Colonic mucosa (tissue), 4 donors: ENCODE measurements around the gene WDR45. TPM values are rescaled to one million over a fixed set of nuclear protein-coding genes. Genes with fewer than 3 reads are reported as not detected.

ENCODE experiments used
- DNase-seq: peaks from one replicate; pipeline ENCODE4 v3.0.0-alpha.2; 2020
- H3K27ac ChIP-seq: fragments of 200-600 bp; one replicate; pipeline ENCODE4 v1.8.0; 2021
- H3K27me3 ChIP-seq: fragments of 200-600 bp; one replicate; pipeline ENCODE4 v1.8.0; 2021
- H3K36me3 ChIP-seq: fragments of 200-600 bp; one replicate; pipeline ENCODE4 v1.8.0; 2021
- H3K4me1 ChIP-seq: fragments of 200-600 bp; one replicate; pipeline ENCODE4 v1.8.0; 2021; ENCODE audit warnings: mild to moderate bottlenecking
- H3K4me3 ChIP-seq: fragments of 200-600 bp; one replicate; pipeline ENCODE4 v1.8.0; 2021
- H3K9ac ChIP-seq, 2 donors: one replicate each; pipeline ENCODE4 v1.7.0; 2013; ENCODE audit warnings: control low read depth in 2 of 2, low read depth in 2 of 2, low read length in 2 of 2
- H3K9me3 ChIP-seq: fragments of 200-600 bp; one replicate; pipeline ENCODE4 v1.8.0; 2021
- intact Hi-C: fragments of 100-400 bp; cut with DNase I; formaldehyde crosslinking; loops from one replicate; pipeline ENCODE4 v1.14.1; 2022
- total RNA-seq, 2 donors: library from RNA; stranded (reverse); fragmentation: NEBNext Ultra II Directional in 1 of 2; extraction: Animal tissue kit (Norgen Biotek cat#: 25700) in 1 of 2; gene quantifications; one replicate each; pipeline ENCODE4 v1.2.1, GENCODE V29; 2021
- TF ChIP-seq, protein P1 (sequence below): fragments of 200-600 bp; IDR thresholded peaks from one replicate; pipeline ENCODE4 v1.8.0; 2022; ENCODE audit warnings: antibody characterized with exemption, mild to moderate bottlenecking
- donor health status: healthy.
- donor health status: DM: no; HTN: no; CAD: no.
- donor health status: DM: no; HTN: no; CAD: no.

Gene WDR45
- total RNA-seq, 2 donors from 2014 or later = 40.6 to 46.9 TPM

DNA sequence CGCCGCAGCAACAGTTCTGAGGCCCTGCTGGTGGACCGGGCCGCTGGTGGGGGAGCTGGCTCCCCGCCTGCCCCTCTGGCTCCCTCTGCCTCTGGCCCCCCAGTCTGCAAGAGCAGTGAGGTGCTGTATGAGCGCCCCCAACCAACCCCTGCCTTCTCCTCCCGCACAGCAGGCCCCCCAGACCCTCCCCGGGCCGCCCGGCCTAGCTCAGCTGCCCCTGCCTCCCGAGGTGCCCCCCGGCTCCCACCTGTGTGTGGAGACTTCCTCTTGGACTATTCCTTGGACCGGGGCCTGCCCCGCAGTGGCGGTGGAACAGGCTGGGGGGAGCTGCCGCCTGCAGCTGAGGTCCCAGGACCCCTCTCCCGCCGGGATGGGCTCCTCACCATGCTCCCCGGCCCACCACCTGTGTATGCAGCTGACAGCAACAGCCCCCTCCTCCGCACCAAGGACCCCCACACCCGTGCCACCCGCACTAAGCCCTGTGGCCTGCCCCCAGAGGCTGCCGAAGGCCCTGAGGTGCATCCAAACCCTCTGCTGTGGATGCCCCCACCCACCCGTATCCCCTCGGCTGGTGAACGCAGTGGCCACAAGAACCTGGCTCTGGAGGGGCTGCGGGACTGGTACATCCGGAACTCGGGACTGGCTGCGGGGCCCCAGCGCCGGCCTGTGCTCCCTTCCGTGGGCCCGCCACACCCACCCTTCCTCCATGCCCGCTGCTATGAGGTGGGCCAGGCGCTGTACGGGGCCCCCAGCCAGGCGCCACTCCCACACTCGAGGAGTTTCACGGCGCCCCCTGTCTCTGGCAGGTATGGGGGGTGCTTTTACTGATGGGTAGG is 12.2 kb downstream of the WDR45 start:
- no peak overlapping the region for H3K9ac ChIP-seq
- no peak overlapping the region for H3K27ac ChIP-seq
- no peaks in the 10 kb centered on the region for H3K36me3 ChIP-seq
- TF ChIP-seq, protein P1, sequence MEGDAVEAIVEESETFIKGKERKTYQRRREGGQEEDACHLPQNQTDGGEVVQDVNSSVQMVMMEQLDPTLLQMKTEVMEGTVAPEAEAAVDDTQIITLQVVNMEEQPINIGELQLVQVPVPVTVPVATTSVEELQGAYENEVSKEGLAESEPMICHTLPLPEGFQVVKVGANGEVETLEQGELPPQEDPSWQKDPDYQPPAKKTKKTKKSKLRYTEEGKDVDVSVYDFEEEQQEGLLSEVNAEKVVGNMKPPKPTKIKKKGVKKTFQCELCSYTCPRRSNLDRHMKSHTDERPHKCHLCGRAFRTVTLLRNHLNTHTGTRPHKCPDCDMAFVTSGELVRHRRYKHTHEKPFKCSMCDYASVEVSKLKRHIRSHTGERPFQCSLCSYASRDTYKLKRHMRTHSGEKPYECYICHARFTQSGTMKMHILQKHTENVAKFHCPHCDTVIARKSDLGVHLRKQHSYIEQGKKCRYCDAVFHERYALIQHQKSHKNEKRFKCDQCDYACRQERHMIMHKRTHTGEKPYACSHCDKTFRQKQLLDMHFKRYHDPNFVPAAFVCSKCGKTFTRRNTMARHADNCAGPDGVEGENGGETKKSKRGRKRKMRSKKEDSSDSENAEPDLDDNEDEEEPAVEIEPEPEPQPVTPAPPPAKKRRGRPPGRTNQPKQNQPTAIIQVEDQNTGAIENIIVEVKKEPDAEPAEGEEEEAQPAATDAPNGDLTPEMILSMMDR = no peak
- no peak overlapping the region for H3K4me3 ChIP-seq
- no peak for DNase-seq
- intact Hi-C loops = no loop called here
- H3K9me3 ChIP-seq = no peaks in the 10 kb centered on the region
- no peaks in the 10 kb centered on the region for H3K4me1 ChIP-seq
- H3K27me3 ChIP-seq = no peaks in the 10 kb centered on the region

DNA sequence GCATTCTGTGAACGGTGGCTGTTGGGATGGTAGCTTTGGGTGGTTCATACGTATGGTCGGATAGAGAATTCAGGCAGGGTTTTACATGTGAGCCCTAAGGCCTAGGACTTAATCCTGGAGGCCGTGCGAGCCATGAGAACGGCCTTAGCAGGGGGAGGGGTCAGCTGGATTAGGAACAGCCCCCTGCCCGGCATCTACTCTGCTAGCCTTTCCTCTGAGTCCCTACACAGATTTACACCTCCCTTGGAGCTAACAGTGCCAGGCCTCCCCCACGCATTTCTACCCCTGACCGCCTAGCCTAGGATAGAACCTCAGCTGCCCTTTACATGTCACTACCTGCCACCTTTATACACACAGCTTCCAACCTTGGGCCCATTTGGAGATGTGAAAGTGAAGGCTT is 13.0 kb downstream of the WDR45 start:
- Histone ChIP-seq H3K4me3 (no peak overlapping the region), H3K36me3 (no peaks in the 10 kb centered on the region), H3K9ac (no peak overlapping the region), H3K9me3 (no peaks in the 10 kb centered on the region), H3K27me3 (no peaks in the 10 kb centered on the region), H3K27ac (no peak overlapping the region), H3K4me1 (no peaks in the 10 kb centered on the region)
- TF ChIP-seq, protein P1 = no peak
- intact Hi-C loops = no loop called here
- DNase-seq = no peak

DNA sequence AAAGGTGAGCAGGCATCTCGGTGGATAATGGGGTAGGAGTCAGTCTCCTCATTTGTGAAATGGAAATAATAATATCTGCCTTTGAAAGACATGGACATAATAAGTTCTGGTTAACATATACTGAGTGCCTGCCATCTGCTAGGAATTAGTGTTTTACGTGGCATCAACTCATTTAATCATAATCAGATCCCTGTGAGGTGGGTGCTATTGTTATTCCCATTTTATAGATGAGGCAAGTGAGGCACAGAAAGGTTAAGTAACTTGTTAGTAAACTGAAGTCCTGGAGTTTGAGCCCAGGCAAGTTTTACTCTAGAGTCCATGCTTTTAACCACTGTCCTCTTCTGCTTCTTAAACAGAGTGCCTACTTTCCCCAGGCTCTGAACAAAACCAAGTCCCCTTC is 13.4 kb downstream of the WDR45 start:
- no peak overlapping the region for H3K4me3 ChIP-seq
- H3K36me3 ChIP-seq = no peaks in the 10 kb centered on the region
- DNase-seq = no peak
- no peak overlapping the region for H3K9ac ChIP-seq
- no peaks in the 10 kb centered on the region for H3K9me3 ChIP-seq
- TF ChIP-seq, protein P1 = no peak
- intact Hi-C loops = no loop called here
- no peaks in the 10 kb centered on the region for H3K4me1 ChIP-seq
- no peaks in the 10 kb centered on the region for H3K27me3 ChIP-seq
- no peak overlapping the region for H3K27ac ChIP-seq

DNA sequence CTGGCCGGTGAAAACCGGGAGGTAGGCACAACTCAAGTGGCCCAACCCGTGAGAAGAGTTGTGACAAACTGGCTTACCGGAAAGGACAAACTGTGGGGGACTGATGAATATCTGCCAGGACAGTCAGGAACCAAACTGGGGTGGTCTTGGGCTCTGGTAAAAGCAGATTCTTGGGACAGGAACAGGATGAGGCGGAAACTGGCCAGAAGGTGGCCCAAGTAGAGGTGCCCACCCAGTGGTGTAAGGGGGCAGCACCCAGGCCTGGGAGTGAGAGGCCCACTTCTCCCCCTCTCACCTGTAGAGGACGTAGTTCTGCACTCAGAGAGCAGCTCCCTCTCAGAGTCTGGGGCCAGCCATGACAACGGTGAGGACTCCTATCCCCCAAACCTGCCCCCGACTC is 15.0 kb downstream of the WDR45 start:
- Histone ChIP-seq H3K36me3 (no peaks in the 10 kb centered on the region), H3K27ac (no peak overlapping the region), H3K27me3 (no peaks in the 10 kb centered on the region), H3K9ac (no peak overlapping the region), H3K9me3 (no peaks in the 10 kb centered on the region), H3K4me3 (no peak overlapping the region), H3K4me1 (no peaks in the 10 kb centered on the region)
- intact Hi-C loops = no loop called here
- DNase-seq = no peak
- TF ChIP-seq, protein P1 = no peak

DNA sequence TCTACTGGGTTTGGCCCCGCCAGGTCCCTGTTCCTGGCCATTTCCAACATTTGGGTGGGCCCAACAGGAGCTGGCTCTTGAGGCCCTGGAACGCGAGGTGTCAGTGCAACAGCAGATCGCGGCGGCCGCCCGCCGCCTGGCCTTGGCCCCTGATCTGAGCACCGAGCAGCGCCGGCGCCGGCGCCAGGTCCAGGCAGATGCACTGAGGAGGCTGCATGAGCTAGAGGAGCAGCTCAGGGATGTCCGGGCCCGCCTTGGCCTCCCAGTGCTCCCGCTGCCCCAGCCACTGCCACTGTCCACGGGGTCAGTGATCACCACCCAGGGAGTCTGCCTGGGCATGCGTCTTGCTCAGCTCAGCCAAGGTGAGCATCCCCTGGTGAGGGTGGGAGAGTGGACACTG is 15.4 kb downstream of the WDR45 start:
- no peaks in the 10 kb centered on the region for H3K27me3 ChIP-seq
- intact Hi-C loops = no loop called here

More for the DNA sequence above, 15.4 kb downstream of the WDR45 start:
- no peaks in the 10 kb centered on the region for H3K4me1 ChIP-seq
- no peaks in the 10 kb centered on the region for H3K9me3 ChIP-seq
- no peaks in the 10 kb centered on the region for H3K36me3 ChIP-seq
- no peak for DNase-seq
- TF ChIP-seq, protein P1 = no peak
- no peak overlapping the region for H3K9ac ChIP-seq
- no peak overlapping the region for H3K4me3 ChIP-seq
- no peak overlapping the region for H3K27ac ChIP-seq
